GF-D8 (cell line): ENCODE results near the gene PLXNA4.
"Not testable (repeated sequence)": the region's sequence is repeated elsewhere in the genome, so short reads cannot be mapped to it uniquely, and the experiment has no call there.

Experiments used
- DNase-seq: peaks from one replicate; lab custom pipeline; 2025; lab: John Stamatoyannopoulos, UW

PLXNA4 gene

GRCh38 chr7:132575982-132576720 lies at the start of gene PLXNA4:
PLXNA4 (minus strand) TSS chr7:132576470; CDS start chr7:132508693, 67,777 bp downstream.
- no peak for DNase-seq

GRCh38 chr7:132625651-132626050 lies 49.4 kb upstream of the PLXNA4 start:
- DNase-seq, result no peak

- no peak for DNase-seq
Observed at GRCh38 chr7:132622081-132622480, 45.8 kb upstream of the PLXNA4 start.

- DNase-seq, result no peak
Observed at GRCh38 chr7:132619967-132620366, 43.7 kb upstream of the PLXNA4 start.

GRCh38 chr7:132618956-132619305 lies 42.7 kb upstream of the PLXNA4 start:
- DNase-seq, result no peak

- no peak for DNase-seq
Observed at GRCh38 chr7:132618271-132618955, 42.1 kb upstream of the PLXNA4 start.

GRCh38 chr7:132614428-132615318 lies 38.4 kb upstream of the PLXNA4 start:
- DNase-seq, result peak; percentile 53

GRCh38 chr7:132613737-132614136 lies 37.5 kb upstream of the PLXNA4 start:
- no peak for DNase-seq

GRCh38 chr7:132610995-132611394 lies 34.7 kb upstream of the PLXNA4 start:
- DNase-seq, result no peak

GRCh38 chr7:132609906-132610520 lies 33.7 kb upstream of the PLXNA4 start:
- DNase-seq, result no peak

- DNase-seq, result no peak
Observed at GRCh38 chr7:132609222-132609621, 33.0 kb upstream of the PLXNA4 start.

- DNase-seq, result no peak
Observed at GRCh38 chr7:132608523-132608922, 32.3 kb upstream of the PLXNA4 start.

- DNase-seq, result no peak
Observed at GRCh38 chr7:132607656-132608055, 31.4 kb upstream of the PLXNA4 start.

GRCh38 chr7:132604121-132604520 lies 27.9 kb upstream of the PLXNA4 start:
- DNase-seq, result no peak

GRCh38 chr7:132603220-132603833 lies 27.1 kb upstream of the PLXNA4 start:
- DNase-seq, result no peak

GRCh38 chr7:132601783-132602182 lies 25.5 kb upstream of the PLXNA4 start:
- no peak for DNase-seq

GRCh38 chr7:132596588-132596987 lies 20.3 kb upstream of the PLXNA4 start:
- DNase-seq, result no peak

GRCh38 chr7:132594741-132595140 lies 18.5 kb upstream of the PLXNA4 start:
- DNase-seq, result not testable (repeated sequence)

GRCh38 chr7:132592936-132593335 lies 16.7 kb upstream of the PLXNA4 start:
- DNase-seq, result no peak

GRCh38 chr7:132592231-132592920 lies 16.1 kb upstream of the PLXNA4 start:
- DNase-seq, result no peak

GRCh38 chr7:132590162-132590561 lies 13.9 kb upstream of the PLXNA4 start:
- DNase-seq, result no peak
